OCI-LY7 (cell line): ENCODE data around the gene KCNN3. TPM values are rescaled to one million over a fixed set of nuclear protein-coding genes. Genes with fewer than 3 reads are reported as not detected.

Experiments
- BruUV-seq: library from RNA; stranded (reverse); fragments of 400-500 nt; replicated peaks from 2 replicates; lab custom pipeline; 2021; lab: Mats Ljungman, UMichigan
- CTCF ChIA-PET: fragments of 300-600 bp; sonication (Branson Sonifier 250); formaldehyde crosslinking; loops from one replicate; lab custom pipeline; 2022; ENCODE audit warnings: antibody characterized with exemption; ENCODE audit not compliant: unreplicated experiment; lab: Charles Lee
- POLR2A ChIA-PET: fragments of 300-600 bp; sonication (Branson Sonifier 250); formaldehyde crosslinking; loops from one replicate; lab custom pipeline; 2022; ENCODE audit warnings: antibody characterized with exemption; lab: Charles Lee
- DNase-seq: peaks from one replicate; pipeline ENCODE4 v3.0.0-alpha.2; 2015; ENCODE audit warnings: low spot score
- H2AFZ ChIP-seq: fragments of 200-600 bp; sonication (generic), shearing (Covaris generic); 2 replicates; pipeline ENCODE4 v1.6.1; 2014; ENCODE audit warnings: mild to moderate bottlenecking, antibody characterized with exemption, low read length, moderate library complexity
- H3K27ac ChIP-seq: fragments of 200-600 bp; sonication (generic); 2 replicates; pipeline ENCODE4 v1.5.1; 2014; ENCODE audit warnings: mixed run types, low read depth, mild to moderate bottlenecking, moderate library complexity, low read length, inconsistent platforms; ENCODE audit not compliant: poor library complexity, severe bottlenecking
- H3K36me3 ChIP-seq: fragments of 200-600 bp; sonication (generic); 2 replicates; pipeline ENCODE4 v1.6.1; 2014; ENCODE audit warnings: mild to moderate bottlenecking, antibody characterized with exemption, low read length, moderate library complexity, mixed read lengths; ENCODE audit not compliant: insufficient read depth
- H3K4me1 ChIP-seq: fragments of 200-600 bp; sonication (generic); 2 replicates; pipeline ENCODE4 v1.5.1; 2014; ENCODE audit warnings: mild to moderate bottlenecking, low read length; ENCODE audit not compliant: insufficient read depth, poor library complexity, severe bottlenecking
- H3K4me2 ChIP-seq: fragments of 200-600 bp; sonication (generic); 2 replicates; pipeline ENCODE4 v1.6.1; 2014; ENCODE audit warnings: mild to moderate bottlenecking, low read length
- H3K4me3 ChIP-seq: fragments of 200-600 bp; sonication (generic); 2 replicates; pipeline ENCODE4 v1.5.1; 2014; ENCODE audit warnings: mild to moderate bottlenecking, low read depth, low read length; ENCODE audit not compliant: poor library complexity, severe bottlenecking
- H3K79me2 ChIP-seq: fragments of 200-600 bp; sonication (generic); 2 replicates; pipeline ENCODE4 v1.6.1; 2016; ENCODE audit warnings: low read depth, mild to moderate bottlenecking, low read length, moderate library complexity, mixed read lengths; ENCODE audit not compliant: insufficient read depth
- H3K9me2 ChIP-seq: fragments of 200-600 bp; sonication (generic); 2 replicates; pipeline ENCODE4 v1.6.1; 2016; ENCODE audit warnings: mild to moderate bottlenecking, low read length, mixed read lengths; ENCODE audit not compliant: insufficient read depth
- H3K9me3 ChIP-seq: fragments of 200-600 bp; sonication (generic); 2 replicates; pipeline ENCODE4 v1.6.1; 2014; ENCODE audit warnings: mild to moderate bottlenecking, mixed run types, low read length, mixed read lengths
- H4K20me1 ChIP-seq: fragments of 200-600 bp; sonication (generic); 2 replicates; pipeline ENCODE4 v1.6.1; 2014; ENCODE audit warnings: mild to moderate bottlenecking, antibody characterized with exemption, low read length, moderate library complexity, mixed read lengths; ENCODE audit not compliant: insufficient read depth
- CTCF ChIP-seq: fragments of 200-600 bp; sonication (generic); conservative IDR thresholded peaks from 2 replicates; pipeline ENCODE4 v1.5.1; 2014; ENCODE audit warnings: mild to moderate bottlenecking, antibody characterized with exemption, low read length, moderate library complexity, mixed read lengths
- EZH2phosphoT487 ChIP-seq: fragments of 200-600 bp; sonication (generic); IDR thresholded peaks from 2 replicates; pipeline ENCODE4 v1.6.1; 2018; ENCODE audit warnings: low read depth, borderline replicate concordance, mild to moderate bottlenecking, mixed run types, antibody characterized with exemption, low read length, moderate library complexity, mixed read lengths
- intact Hi-C: fragments of 100-400 bp; cut with micrococcal nuclease; formaldehyde crosslinking; loops from one replicate; pipeline ENCODE4 v1.10.0; 2022; ENCODE audit not compliant: unreplicated experiment
- total RNA-seq, 2 experiments: library from RNA; depleted of rRNA in 1 of 2; stranded (reverse); fragments of >200 nt in 1 of 2; shearing (Covaris generic) in 1 of 2; gene quantifications; 2 replicates each; pipeline ENCODE4 v1.2.3, GENCODE V29; 2014 to 2022

Gene KCNN3
- total RNA-seq, 2 experiments from 2014 or later, result 14.8 to 50.8 TPM

GRCh38 chr1:154710106-154710505 lies 160.0 kb downstream of the KCNN3 start:
- Histone ChIP-seq H3K4me3 (no peak overlapping the region), H2AFZ (no peak overlapping the region), H3K36me3 (peaks cover 55% of the 10 kb centered on the region), H3K79me2 (no peaks in the 10 kb centered on the region), H3K9me3 (no peaks in the 10 kb centered on the region), H3K27ac (no peak overlapping the region), H3K9me2 (no peaks in the 10 kb centered on the region), H3K4me2 (no peak overlapping the region), H4K20me1 (no peaks in the 10 kb centered on the region), H3K4me1 (no peaks in the 10 kb centered on the region)
- no peak for DNase-seq
- ChIA-PET CTCF (no interaction called here), POLR2A (interaction anchor here (0.6 kb wide), 1 partner anchor 21 kb away, joined by 5 read pairs; no protein-coding TSS in a partner anchor)
- no TSS peak for BruUV-seq
- intact Hi-C loops, result no loop called here
- no peak for TF ChIP-seq CTCF
- no peak for TF ChIP-seq EZH2phosphoT487

GRCh38 chr1:154707901-154708463 lies 162.1 kb downstream of the KCNN3 start:
- Histone ChIP-seq H2AFZ (no peak overlapping the region), H3K27ac (no peak overlapping the region), H4K20me1 (no peaks in the 10 kb centered on the region), H3K79me2 (no peaks in the 10 kb centered on the region), H3K4me3 (no peak overlapping the region), H3K4me1 (no peaks in the 10 kb centered on the region), H3K4me2 (no peak overlapping the region), H3K9me2 (no peaks in the 10 kb centered on the region), H3K36me3 (peaks cover 40% of the 10 kb centered on the region), H3K9me3 (no peaks in the 10 kb centered on the region)
- ChIA-PET CTCF (no interaction called here), POLR2A (no interaction called here)
- no peak for TF ChIP-seq CTCF
- TF ChIP-seq EZH2phosphoT487, result no peak
- no peak for DNase-seq
- intact Hi-C loops, result no loop called here
- BruUV-seq, result no TSS peak

- Histone ChIP-seq H3K9me3 (no peaks in the 10 kb centered on the region), H4K20me1 (no peaks in the 10 kb centered on the region), H3K4me3 (no peak overlapping the region), H3K79me2 (no peaks in the 10 kb centered on the region), H3K36me3 (peaks cover 29% of the 10 kb centered on the region), H3K27ac (no peak overlapping the region), H3K9me2 (no peaks in the 10 kb centered on the region), H3K4me1 (no peaks in the 10 kb centered on the region), H3K4me2 (no peak overlapping the region), H2AFZ (no peak overlapping the region)
- ChIA-PET POLR2A (interaction anchor here (0.7 kb wide), 2 partner anchors 16 to 209 kb away, joined by 3 read pairs; no protein-coding TSS in a partner anchor), CTCF (interaction anchor here (0.5 kb wide), 1 partner anchor 186 kb away, joined by 3 read pairs; no protein-coding TSS in a partner anchor)
- intact Hi-C loops, result no loop called here
- TF ChIP-seq EZH2phosphoT487, result no peak
- no peak for TF ChIP-seq CTCF
- TSS peak; percentile 5 for BruUV-seq
- no peak for DNase-seq
Measured at GRCh38 chr1:154706851-154707250, 163.2 kb downstream of the KCNN3 start.
